ENCODE results near the gene GREM2.

Gene GREM2

DNA sequence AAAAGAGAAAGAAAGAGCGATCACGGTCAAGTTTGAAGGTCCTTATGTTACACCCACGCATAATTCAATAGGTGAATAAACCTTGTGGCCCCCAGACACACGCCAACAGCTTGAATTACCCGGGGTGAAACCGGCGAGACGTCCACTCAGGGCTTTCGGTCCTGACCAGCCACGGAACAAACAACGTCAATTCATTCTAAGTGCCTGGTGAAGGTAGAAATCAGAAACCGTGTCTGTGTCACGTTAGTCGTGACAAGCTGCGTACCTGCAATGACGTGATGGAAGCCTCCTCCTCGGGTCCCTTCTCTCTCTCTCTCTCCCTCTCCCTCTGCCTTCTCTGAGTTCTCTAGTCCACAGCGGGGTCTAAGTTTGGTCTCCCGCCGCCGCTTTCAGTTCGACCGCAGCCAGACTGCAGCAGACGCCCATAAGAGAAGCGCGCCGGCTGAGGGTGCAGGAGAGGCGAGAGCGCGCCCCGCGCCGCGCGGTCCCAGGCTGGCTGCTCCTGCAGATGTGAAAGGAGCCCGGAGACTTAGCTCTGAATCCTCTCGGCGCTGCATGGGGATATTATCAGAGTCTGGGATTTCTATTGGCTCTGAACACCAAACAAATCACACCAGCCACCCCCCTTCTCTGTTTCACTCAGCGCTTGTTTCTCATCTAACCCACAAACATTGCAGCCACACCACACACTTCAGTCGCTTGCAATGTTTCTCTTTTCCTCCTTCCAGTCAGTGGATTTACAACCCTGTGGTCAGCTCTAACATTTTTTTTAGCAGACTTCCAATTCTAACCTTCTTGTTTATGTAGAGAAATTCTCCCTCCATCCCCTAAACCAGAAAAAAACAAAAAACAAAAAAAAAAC lies at the start of gene GREM2:
Gene GREM2, minus strand, starts transcription at position 537 of the 862 bp plus-strand sequence. CDS start 118,680 bp downstream, outside the sequence.
- peak; percentile 7 for DNase-seq

DNA sequence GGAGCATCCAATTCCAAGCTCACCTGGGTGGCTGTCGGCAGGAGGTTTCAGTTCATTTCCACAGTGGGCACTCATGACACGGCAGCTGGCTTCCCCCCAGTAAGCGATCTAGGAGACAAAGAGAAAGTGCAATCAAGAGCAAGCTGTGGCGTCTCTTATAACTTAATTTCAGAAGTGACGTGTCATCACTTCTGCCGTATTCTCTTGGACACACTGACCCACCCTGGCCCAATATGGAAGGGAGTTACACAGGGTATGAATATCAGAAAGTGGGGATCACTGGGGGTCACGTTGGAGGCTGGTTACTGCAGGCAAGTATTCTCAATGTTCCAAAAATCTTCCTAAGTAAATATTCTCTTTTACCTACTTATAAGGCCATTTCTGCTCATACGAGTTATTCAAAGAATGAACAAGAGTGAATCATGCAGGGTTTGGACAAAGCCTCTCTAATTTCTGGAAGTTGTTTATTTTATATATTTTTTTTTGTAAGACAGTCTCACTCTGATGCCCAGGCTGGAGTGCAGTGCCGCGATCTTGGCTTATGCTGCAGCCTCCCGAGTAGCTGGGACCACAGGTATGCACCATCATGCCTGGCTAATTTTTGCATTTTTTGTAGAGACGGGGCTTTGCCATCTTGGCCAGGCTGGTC lies 46.5 kb upstream of the GREM2 start:
- DNase-seq: no peak

DNA sequence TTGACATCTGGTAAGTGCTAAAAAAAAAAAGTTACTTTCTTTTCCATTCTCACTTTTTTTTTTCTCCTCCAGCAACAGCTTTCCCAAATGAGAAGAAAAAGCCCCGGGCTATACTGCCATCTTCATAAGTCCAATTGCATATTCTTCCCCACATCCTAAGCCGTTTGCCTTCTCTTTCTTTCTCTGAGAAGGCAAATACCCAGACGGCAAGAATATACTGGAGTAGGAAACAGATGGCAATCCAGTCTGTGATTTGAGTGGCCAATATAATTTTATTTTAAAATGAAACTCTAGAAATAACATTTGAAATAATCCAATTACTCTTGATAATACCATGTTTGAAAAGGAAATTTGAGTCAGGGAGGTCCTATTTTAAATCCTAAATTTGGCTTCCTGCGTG lies 44.6 kb upstream of the GREM2 start:
- DNase-seq: no peak

DNA sequence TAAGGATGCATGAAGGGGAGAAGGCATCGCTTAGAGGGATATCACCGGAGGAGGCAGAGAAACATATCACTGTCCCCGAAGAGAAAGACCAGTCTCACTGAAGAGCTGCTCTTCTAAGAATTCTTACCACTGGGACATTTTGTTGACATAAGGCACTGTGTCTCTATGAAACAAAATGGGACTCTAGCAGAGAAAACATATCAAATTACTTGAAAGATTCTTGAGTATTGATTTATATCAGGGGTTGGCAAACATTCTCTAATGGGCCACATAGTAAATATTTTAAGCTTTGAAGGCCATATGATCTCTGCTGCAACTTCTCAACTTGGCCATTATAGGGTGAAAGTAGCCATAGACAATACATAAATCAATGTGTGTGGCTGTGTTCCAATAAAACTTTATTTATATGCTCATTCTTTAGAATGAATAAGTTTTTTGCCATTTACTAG lies 41.0 kb upstream of the GREM2 start:
- DNase-seq: no peak

DNA sequence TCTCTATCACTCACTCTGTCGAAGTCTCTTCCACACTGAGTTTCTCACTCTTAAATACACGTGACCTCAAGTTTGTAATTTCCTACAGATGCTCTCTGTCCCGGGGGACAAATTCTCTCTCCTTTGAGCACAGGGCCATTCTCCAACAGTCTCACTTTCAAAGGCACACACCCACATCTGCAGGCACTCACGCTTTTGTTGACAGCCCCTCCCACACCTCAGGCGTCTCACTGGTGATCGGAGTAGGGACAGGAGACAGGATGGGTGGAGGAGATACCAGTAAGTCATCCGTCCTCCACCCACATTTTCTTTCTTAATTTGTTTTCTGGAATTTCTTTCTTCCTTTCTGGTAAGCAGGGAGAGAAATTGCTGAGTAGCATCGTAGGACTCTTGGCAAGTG lies 40.6 kb upstream of the GREM2 start:
- DNase-seq: no peak

DNA sequence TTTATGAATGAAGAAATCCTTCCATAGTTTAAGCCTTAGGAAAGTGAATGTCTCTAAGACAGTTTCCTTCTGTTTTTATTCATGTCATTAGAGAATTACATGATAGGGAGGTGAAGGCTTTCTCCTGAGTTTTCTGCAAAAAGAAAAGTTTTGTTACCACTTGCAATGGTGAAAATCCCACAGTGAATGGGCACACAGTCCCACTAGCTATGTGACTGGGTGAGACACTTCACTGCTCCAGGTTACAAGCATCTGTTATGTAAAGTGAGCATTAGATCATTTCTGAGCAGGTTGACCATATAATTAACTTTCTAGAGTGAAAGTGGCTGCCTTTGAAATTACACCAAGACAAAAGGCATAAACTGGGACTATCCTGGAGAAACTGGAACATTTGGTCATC lies 38.9 kb upstream of the GREM2 start:
- DNase-seq: no peak

DNA sequence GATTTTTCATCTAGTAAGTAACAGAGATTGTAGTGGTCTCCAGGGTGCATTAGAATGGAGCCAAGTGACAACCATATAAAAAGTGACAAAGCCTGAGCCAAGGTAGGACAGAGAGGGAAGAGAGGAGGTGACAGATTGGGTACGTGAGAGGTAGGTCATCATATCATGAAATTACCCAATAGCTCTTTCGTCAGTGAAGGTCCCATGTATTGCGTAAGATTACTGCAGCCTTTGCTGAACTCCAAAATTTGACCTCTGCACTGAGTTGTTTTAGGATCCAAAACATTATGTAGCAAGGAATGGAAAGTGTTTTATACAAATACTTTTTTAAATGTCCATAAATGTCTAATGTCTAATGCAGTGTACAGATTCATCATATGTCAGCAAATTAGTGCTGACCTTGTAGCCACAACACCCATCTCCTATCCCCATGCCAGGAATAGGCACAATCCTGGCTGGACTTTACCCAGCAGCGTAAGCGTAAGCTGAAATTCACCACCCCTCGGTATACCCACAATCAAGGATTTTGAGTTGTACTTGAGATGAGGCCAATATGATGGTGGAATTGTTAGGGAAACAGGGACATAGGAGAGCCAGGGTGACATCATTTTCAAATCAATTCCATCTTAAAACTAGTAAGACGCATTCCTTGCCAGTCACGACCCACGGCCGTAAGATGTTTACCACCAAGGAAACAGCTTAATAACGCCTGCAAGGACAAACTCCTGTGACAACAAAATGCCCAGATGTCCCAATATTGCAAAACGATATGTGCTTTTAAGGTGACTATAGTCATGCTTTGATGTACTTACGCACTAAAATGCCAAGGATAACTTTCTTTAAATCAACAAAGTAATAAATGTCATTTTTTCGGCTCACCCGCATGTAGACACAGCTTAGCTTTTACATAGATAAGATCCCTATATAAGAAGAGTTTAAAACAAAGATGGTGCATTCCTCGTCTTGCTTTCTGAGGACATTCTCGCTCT lies 38.1 kb upstream of the GREM2 start:
- no peak for DNase-seq

DNA sequence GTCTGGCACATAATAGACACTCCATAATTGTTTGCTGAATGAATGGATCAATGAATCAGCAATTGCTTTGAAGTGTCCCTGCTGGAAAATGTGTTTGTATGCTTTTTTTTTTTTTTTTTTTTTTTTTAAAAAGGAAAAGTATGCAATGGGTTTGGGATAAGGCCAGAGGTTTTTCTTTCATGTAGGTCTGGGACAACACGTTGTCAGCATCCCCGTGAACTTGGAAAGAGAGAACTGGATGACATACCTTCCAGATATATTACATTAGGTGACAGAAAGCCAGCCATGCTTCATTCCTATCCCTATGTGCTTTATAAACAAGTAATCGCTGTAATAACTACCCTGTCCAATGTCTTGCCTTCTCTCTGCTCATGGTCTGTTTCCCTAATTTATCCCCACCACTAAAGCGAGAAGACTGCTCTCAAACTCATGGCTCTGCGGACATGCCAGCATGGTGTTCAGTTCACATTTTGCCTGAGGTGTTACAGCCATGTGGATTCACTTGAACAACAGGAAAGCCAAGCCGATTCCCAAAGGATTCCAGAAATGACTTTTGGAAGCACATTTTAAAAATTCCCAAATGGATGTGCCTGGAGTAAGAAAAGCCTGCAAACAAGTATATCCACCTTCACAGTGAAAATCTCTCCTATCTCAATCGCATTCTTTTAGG lies 34.8 kb upstream of the GREM2 start:
- DNase-seq: no peak

DNA sequence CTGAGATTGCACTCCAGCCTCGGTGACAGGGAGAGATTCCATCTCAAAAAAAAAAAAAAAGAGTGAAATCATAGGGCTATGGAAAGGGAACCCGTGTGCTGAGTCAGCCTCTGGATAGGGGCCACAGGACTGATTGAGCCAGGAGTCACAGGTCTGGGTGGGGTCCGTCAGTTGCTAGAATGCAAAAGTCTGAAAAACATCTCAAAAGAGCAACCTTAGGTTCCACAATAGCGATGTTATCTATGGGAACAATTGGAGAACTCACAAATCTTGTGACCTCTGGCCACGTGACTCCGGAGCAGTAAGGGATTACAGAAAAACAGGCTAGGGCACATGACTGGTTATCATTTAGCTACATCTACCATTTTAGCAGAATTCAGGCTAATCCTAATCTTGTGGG lies 32.8 kb upstream of the GREM2 start:
- DNase-seq: no peak

DNA sequence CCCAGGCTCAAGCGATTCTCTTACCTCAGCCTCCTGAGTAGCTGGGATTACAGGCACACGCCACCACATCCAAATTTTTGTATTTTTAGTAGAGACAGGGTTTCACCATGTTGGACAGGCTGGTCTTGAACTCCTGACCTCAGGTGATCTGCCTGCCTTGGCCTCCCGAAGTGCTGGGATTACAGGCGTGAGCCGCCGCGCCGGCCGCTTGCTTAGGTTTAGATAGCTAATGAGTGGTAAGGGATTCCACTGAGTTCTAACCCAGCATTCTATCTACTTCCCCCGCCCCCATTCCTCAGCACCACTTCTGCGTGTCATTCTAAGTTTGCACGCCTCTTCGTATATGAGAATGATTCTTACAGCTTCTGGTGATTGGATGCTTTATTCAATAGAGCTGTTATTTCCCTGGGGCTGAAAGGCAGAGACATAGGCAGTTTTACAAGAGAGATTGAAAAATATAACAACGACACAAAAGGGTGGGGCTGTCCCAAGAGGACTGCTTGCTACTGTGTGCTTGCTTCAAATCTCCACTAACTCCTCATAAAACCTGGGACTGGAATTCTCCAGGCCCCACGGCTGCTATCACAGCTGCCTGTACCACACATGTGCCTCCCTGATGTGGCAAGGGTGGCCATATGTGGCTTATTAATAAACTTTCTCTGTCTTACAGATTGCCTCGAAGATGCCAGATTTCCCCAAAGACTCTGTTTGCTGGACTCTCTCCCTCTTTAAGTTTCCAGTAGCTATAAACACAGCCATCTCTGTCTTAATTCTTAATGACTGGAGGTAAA lies 23.7 kb upstream of the GREM2 start:
- no peak for DNase-seq

DNA sequence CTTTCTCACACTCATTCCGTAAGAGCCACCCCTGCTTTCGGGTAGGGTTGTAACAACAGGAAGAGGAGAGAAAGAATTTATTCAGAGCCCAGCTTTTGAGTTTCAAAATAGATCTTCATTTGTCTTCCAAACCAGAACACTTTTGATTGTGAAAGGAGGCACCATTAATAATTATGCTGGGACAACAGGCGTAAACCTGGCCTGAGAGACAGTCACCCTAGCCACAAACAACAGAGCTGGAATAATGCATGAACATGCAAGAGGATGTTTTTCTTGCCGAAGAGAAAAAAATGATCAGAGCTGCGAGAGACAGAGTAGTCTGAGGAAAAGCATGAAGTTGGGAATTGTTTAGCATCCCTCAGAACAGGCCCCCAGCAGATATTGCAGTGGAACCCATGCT lies 18.5 kb upstream of the GREM2 start:
- DNase-seq: no peak

DNA sequence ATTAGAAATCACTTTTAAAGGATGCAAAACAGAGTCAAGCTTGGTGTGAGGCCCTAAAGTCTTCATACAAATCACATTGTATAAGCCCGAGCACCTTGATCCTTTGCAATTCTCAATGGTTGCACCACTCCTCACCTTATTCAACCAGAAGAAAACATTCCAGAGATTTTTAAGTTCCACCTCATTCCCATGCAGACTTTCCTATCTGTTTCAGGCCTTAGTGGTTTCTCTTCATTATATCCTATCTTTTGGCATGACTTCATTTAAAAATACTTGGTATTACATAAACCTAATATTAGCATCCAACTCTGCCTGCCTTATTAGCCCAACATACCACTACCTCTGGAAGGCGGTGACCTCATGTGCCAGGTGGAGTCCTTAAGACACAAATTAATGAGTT lies 9.3 kb upstream of the GREM2 start:
- no peak for DNase-seq

DNA sequence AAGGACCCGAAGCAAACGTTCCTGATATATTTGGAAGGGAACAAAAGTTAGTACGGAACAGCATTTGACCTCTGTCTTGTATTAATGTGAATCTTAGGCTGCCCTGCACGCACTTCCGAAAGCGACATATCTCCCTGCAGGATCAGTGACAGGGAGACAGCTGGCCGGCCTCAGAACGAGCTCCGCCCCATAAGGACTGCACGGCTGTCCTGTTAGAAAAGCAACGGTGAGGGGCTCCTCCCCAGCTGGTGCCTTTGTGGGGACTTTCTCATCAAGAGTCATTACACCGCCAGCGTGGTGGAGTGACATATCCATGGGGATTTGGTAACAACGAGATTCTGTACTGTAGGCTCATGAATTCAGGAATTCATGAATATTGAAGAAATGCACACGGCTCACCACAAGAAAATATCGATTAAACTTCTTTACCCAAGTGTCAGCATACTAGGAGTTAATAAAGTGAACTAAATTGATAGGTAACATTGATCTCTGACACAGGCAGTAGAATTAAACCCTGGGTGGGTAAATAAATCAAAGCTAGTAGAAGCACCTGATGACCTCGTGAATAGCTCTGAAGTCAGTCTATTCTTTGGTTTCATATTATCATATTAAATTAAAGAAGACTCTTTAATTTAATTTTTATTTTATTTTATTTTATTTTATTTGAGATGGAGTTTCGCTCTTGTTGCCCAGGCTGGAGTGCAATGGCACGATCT lies 8.1 kb upstream of the GREM2 start:
- no peak for DNase-seq

DNA sequence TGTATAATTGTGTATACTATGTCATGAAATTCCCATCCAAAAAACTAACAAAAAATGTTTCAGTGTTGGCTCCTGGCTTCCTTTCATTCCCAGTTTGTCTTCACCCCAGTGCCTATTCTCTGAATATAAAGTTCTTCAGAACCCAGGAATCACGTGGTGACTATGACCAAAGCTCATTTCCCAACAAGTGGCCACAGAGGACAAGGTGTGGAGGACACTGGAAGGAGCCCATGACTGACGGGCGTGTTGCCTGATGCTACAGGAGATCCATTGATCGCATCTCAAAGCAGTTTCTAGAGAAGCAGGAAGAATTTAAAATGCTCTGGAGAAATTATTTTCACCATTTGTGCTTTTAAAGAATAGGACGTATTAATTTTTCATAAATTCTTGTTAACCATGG lies 7.4 kb upstream of the GREM2 start:
- no peak for DNase-seq

DNA sequence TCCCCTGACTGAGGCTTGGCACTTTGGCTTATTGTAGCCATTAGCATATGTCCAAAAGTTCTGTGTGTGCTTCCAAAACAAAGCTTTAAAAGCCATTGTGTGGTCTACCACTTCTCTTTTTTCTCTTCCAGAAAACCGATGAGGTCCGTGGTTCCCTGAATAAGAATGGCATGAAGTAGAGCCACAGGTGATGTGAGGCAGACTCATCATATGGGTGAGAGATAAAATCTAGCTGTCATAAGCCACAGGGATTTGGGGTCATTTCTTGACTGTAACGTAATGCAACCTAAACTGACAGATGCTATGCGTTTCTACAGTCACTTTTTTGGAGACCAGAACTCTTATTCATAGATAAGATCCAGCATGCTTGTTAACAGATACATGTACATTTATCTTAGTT lies 7.0 kb upstream of the GREM2 start:
- no peak for DNase-seq

DNA sequence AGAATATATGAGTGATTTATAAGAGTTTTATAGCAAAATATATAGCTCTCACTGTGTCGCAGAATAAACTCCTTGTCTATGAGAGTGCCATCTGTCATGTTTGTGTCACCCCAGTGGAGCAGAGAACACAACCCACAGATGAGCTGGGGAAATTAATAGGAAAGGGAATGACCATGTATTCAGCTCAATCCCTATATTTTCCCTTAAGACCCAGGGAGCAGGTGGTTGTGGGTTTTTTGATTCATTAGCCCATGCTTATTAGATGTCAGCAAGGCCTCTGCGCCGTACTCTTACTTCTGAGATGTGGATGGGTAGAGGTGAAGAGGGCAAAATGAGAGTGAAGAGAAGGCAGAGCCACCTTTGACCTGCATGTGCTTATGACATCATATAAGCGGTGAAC lies 4.1 kb upstream of the GREM2 start:
- DNase-seq: no peak

DNA sequence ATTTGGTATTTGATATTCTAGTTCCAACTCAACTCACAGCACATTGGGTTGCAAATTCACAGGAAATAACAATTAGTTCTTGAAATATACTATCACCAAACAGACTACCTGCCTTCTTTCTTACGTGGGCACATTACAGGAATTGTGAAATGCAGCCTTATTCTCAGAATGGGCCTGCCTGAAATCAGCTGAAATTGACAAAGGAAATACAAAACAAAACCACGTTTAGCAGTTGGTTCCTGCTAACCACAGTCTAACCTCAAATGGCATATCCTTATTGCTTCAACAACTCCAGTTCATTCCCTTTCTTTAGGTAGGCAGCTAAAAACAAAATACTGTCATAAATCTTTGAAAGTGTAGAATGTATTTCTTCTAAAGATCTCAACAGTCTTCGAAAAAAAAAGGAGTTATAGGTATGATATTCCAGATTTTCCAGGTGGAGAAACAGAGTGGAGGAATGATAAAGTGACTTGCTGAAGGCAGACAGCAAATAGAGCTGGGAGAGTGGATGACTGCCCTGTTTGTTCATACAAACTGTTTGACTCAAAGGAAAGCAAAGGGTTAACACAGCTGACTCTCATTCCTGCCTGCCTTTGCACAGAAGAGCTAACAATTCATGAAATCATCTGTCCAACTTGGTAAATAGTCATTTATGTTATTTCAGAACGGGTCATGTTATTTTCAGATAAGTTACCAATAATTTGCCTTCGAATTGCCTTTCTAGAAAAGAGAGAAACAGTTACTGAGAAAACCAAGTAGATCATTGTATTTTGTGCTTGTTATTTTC lies 1.6 kb upstream of the GREM2 start:
- no peak for DNase-seq

DNA sequence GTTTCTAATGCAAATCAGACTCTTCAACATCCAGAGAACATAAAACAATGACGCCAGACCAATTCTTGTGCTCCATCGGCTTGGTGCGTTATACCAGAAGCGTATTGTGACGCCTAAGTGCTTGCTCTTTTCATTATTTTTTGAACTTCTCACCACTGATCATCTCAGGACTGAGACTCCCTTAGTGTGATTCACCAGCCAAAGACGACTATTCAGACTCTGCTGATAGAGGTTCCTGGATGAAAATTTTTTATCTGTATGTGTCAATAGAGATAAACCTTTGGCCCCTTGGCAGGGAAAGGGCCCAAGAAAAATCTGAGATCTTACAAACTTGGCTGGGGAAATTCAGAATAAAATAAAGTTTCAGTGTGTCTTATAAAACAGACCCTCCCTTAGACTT lies 856 bp upstream of the GREM2 start:
- DNase-seq: no peak

DNA sequence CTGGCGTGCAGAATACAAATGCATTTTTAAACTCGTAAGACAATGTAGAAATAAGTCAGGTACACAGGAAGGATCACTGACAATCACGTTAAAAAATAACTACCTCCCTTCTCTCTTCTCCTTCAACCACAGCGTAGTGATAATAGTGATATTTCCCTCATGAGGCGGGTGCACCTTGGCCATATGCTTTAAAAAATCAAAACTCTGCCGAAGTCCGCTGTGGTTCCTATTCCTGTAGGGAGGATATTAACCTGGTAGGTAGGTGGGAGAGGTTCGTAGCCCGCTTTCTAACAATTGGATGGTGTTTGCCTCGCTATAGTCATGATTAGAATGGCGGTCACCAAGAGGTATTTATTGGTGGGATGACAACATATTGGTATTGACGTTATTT lies 732 bp downstream of the GREM2 start:
- no peak for DNase-seq

DNA sequence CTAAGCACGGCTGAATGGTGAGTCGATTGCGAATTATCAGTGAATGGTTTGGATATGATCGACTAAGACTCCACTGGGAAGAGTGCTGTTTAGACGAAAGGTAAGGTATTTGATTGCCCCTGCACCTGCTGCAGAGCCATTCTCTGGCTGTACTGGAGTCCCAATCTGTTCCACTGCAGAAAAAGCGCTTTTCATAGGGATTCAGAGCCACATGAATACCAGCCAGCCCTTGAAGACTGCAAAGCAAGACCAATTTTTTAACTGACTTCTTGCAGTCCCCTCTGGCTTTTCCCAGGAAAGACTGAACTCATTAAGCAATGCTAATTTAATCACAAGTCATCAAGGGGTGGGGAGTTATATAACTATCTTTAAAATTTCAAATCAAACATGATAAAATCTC lies 1.3 kb downstream of the GREM2 start:
- no peak for DNase-seq

Measured in DMS79 (cell line).